ENCODE results near the gene SIRT5.

SIRT5 gene

DNA sequence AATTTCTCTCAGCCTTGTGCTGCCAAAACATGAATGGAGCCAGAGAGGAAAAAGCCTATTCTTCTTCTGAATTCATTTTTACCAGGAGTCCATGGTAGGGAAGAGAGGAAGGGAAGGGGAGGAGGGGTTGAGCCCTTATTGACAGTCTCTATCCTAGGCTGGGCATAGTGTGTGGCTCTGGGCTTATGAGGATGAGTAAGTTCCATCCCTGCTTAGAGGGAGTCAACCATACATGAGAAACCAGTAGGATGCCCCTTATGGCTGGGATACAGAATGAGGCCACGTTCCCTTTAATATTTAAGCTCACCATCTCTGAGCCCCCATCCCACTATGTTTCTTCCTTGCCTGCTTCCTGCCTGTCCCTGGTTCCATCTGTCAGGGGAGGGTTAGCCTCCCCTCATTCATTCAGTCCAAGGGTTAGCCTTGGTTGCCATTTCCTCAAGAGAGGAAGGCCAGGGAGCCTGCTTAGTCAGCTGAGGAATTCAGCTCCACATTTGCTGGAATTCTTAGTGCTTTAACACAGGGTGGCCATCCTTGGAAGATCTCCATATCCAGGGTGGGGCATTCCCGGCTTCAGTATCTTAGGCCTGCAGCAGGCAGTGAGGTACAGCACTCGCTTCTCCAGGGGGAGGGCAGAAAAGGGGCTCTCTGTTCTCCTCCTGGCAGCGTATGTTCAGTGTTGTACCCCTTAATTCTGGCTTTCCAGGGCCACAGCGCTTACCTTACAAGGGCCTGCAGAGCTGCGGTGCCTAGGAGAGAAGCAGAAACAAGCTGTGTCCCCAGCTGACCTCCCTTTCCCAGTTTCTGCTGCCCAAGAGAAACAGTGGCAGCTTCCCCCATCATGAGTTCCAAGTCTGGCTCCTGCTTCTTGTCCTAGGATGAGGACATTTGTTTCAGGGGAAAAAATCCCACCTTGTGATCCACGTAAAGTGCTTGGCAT, 12.5 kb downstream of the SIRT5 start:
- DNase-seq (ENCODE audit: low spot score in 2 of 2) (no peak), ATAC-seq (ENCODE audit: low read depth) (no peak)
- H3K27ac Mint-ChIP-seq: no peak overlapping the region
- H3K36me3 Mint-ChIP-seq: peaks cover 27% of the 10 kb centered on the region
- no peak overlapping the region for H3K4me3 Mint-ChIP-seq
- no peaks in the 10 kb centered on the region for H3K9me3 Mint-ChIP-seq
- H3K4me1 Mint-ChIP-seq: no peaks in the 10 kb centered on the region
- no peaks in the 10 kb centered on the region for H3K27me3 Mint-ChIP-seq

- no peaks in the 10 kb centered on the region for H3K4me1 Mint-ChIP-seq
- no peaks in the 10 kb centered on the region for H3K9me3 Mint-ChIP-seq
- no peaks in the 10 kb centered on the region for H3K27me3 Mint-ChIP-seq
- no peak overlapping the region for H3K27ac Mint-ChIP-seq
- ATAC-seq (ENCODE audit: low read depth): no peak
- no peak for DNase-seq (ENCODE audit: low spot score in 2 of 2)
- no peak overlapping the region for H3K4me3 Mint-ChIP-seq
- peaks cover 22% of the 10 kb centered on the region for H3K36me3 Mint-ChIP-seq
These were observed 15.4 kb downstream of the SIRT5 start for GRCh38 chr6:13589801-13590200.

- DNase-seq (ENCODE audit: low spot score in 2 of 2) (no peak), ATAC-seq (ENCODE audit: low read depth) (no peak)
- Mint-ChIP-seq H3K36me3 (peaks cover 19% of the 10 kb centered on the region), H3K27me3 (no peaks in the 10 kb centered on the region), H3K4me1 (no peaks in the 10 kb centered on the region), H3K4me3 (no peak overlapping the region), H3K27ac (no peak overlapping the region), H3K9me3 (no peaks in the 10 kb centered on the region)
These were observed 16.3 kb downstream of the SIRT5 start for GRCh38 chr6:13590574-13591153.

DNA sequence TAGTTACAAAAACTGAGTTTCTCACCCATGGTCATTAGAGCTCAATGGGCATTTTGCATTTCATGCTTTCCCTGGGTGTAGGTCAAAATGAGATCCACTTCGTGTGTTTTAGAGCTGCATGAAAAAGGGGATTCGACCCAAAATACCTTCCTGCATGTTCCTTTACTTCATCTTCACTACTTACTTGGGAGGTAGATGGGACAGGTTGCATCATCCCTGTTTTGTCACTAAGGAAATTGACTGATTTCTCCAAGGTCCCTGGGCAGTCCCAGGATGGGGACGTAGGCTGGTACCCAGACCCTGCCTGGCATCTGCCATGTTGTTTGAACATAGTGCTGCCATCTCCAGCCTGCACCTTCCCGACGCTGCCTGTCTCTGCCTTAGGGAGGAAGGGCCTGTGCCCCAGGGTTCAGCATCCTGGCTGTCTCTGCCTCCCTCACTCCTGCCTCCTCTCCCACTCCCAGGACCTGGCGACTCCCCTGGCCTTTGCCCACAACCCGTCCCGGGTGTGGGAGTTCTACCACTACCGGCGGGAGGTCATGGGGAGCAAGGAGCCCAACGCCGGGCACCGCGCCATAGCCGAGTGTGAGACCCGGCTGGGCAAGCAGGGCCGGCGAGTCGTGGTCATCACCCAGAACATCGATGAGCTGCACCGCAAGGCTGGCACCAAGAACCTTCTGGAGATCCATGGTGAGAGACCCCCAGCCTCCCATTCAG, 17.0 kb downstream of the SIRT5 start:
- Mint-ChIP-seq H3K36me3 (peaks cover 19% of the 10 kb centered on the region), H3K27me3 (no peaks in the 10 kb centered on the region), H3K9me3 (no peaks in the 10 kb centered on the region), H3K27ac (no peak overlapping the region), H3K4me1 (no peaks in the 10 kb centered on the region), H3K4me3 (no peak overlapping the region)
- DNase-seq (ENCODE audit: low spot score in 2 of 2): no peak
- ATAC-seq (ENCODE audit: low read depth): no peak

DNA sequence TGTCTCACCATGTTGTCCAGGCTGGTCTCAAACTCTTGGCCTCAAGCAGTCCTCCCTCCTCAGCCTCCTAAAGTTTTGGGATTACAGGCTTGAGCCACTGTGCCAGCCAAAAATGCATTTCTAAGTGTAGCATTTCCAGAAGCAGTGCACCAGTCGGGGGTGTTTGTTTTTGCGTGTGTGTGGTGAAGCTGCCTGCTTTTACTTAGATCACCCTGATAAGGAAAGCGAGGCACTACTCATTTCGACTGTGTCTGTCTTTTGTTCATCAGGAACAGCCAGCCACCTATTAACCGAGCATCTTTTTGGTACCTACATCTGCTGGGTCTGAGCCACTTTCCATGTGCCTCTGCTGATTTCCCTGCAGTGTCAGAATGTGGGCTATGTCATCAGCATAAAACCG, 18.7 kb downstream of the SIRT5 start:
- ATAC-seq (ENCODE audit: low read depth) (no peak), DNase-seq (ENCODE audit: low spot score in 2 of 2) (no peak)
- no peak overlapping the region for H3K4me3 Mint-ChIP-seq
- H3K4me1 Mint-ChIP-seq: no peaks in the 10 kb centered on the region
- H3K27me3 Mint-ChIP-seq: no peaks in the 10 kb centered on the region
- no peak overlapping the region for H3K27ac Mint-ChIP-seq
- H3K9me3 Mint-ChIP-seq: no peaks in the 10 kb centered on the region
- peaks cover 17% of the 10 kb centered on the region for H3K36me3 Mint-ChIP-seq

- no peaks in the 10 kb centered on the region for H3K27me3 Mint-ChIP-seq
- DNase-seq (ENCODE audit: low spot score in 2 of 2) (no peak), ATAC-seq (ENCODE audit: low read depth) (no peak)
- H3K36me3 Mint-ChIP-seq: peaks cover 19% of the 10 kb centered on the region
- no peaks in the 10 kb centered on the region for H3K9me3 Mint-ChIP-seq
- H3K4me1 Mint-ChIP-seq: no peaks in the 10 kb centered on the region
- H3K27ac Mint-ChIP-seq: no peak overlapping the region
- no peak overlapping the region for H3K4me3 Mint-ChIP-seq
These were observed 19.3 kb downstream of the SIRT5 start for GRCh38 chr6:13593720-13594119.

DNA sequence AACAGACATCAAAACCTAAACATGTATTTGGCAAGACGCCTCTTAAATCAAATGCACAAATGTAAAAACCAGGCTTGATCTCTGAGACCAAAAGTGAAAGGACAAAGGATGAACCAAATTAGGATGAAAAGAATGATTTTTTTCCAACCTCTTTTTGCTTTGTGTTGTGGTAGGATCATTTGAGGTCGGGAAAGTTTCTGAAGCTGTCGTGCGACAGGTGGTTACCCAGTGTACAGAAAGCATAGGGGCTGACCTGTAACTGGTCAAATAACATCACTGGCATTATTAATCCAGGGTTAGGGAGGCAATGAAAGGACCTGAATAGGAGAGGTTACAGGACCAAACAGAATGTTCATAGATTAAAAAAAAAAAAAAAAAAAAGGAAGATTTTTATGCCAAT, 22.7 kb downstream of the SIRT5 start:
- H3K4me3 Mint-ChIP-seq: no peak overlapping the region
- H3K36me3 Mint-ChIP-seq: peaks cover 23% of the 10 kb centered on the region
- H3K4me1 Mint-ChIP-seq: no peaks in the 10 kb centered on the region
- no peak overlapping the region for H3K27ac Mint-ChIP-seq
- H3K27me3 Mint-ChIP-seq: no peaks in the 10 kb centered on the region
- H3K9me3 Mint-ChIP-seq: no peaks in the 10 kb centered on the region
- DNase-seq (ENCODE audit: low spot score in 2 of 2) (no peak), ATAC-seq (ENCODE audit: low read depth) (no peak)

- no peaks in the 10 kb centered on the region for H3K27me3 Mint-ChIP-seq
- peaks cover 27% of the 10 kb centered on the region for H3K36me3 Mint-ChIP-seq
- no peak overlapping the region for H3K4me3 Mint-ChIP-seq
- no peaks in the 10 kb centered on the region for H3K4me1 Mint-ChIP-seq
- no peak for DNase-seq (ENCODE audit: low spot score in 2 of 2)
- H3K27ac Mint-ChIP-seq: no peak overlapping the region
- no peak for ATAC-seq (ENCODE audit: low read depth)
- H3K9me3 Mint-ChIP-seq: no peaks in the 10 kb centered on the region
These were observed 25.6 kb downstream of the SIRT5 start for GRCh38 chr6:13600036-13600435.

DNA sequence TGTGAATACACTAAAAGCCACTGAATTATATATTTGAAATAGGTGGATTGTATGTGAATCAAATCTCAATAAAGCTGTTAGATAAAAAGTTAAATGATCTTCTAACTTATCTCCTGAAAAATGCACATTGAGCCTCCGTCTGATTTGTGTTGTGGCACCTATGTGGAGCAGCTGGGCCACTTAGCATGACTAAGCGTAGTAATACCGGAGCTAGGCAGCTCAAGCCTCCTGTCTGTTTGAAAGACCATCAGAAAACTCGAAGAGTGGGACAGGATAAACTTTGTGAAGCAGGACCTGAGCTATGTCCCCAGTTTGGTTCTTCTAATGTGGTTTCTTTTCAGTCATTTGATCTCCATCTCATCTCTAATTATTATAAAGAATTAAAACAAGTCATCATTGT, 29.7 kb downstream of the SIRT5 start:
- H3K36me3 Mint-ChIP-seq: peaks cover 23% of the 10 kb centered on the region
- no peaks in the 10 kb centered on the region for H3K4me1 Mint-ChIP-seq

GRCh38 chr6:13604546-13605416, 30.4 kb downstream of the SIRT5 start:
- Mint-ChIP-seq H3K4me1 (no peaks in the 10 kb centered on the region), H3K27ac (no peak overlapping the region), H3K27me3 (no peaks in the 10 kb centered on the region), H3K9me3 (no peaks in the 10 kb centered on the region), H3K36me3 (peaks cover 23% of the 10 kb centered on the region), H3K4me3 (no peak overlapping the region)
- ATAC-seq (ENCODE audit: low read depth) (no peak), DNase-seq (ENCODE audit: low spot score in 2 of 2) (no peak)

More for the DNA sequence above, 29.7 kb downstream of the SIRT5 start:
- no peaks in the 10 kb centered on the region for H3K9me3 Mint-ChIP-seq
- no peak for DNase-seq (ENCODE audit: low spot score in 2 of 2)
- no peak overlapping the region for H3K4me3 Mint-ChIP-seq
- ATAC-seq (ENCODE audit: low read depth): no peak
- no peaks in the 10 kb centered on the region for H3K27me3 Mint-ChIP-seq
- no peak overlapping the region for H3K27ac Mint-ChIP-seq

DNA sequence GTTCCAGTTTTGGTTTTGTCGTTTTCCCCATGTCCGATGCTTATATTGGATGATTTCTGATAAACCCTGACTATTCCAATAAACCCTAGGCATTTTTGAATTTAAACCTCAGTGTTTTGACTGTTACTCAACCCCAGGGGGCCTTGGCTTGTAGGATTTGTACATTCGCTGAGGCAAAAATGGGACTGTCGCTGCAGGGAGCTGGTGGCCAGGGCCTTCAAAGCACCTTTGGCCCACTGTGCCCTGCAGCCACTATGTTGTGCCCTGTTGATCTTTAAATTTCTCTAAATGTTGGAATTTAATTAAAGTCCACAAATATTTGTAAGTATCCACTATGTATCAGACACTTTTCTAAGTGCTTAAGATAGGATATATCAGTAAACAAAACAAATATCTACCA, 31.2 kb downstream of the SIRT5 start:
- no peak overlapping the region for H3K4me3 Mint-ChIP-seq
- H3K9me3 Mint-ChIP-seq: no peaks in the 10 kb centered on the region
- no peaks in the 10 kb centered on the region for H3K27me3 Mint-ChIP-seq
- H3K4me1 Mint-ChIP-seq: no peaks in the 10 kb centered on the region
- H3K36me3 Mint-ChIP-seq: peaks cover 21% of the 10 kb centered on the region
- ATAC-seq (ENCODE audit: low read depth) (no peak), DNase-seq (ENCODE audit: low spot score in 2 of 2) (no peak)
- no peak overlapping the region for H3K27ac Mint-ChIP-seq

DNA sequence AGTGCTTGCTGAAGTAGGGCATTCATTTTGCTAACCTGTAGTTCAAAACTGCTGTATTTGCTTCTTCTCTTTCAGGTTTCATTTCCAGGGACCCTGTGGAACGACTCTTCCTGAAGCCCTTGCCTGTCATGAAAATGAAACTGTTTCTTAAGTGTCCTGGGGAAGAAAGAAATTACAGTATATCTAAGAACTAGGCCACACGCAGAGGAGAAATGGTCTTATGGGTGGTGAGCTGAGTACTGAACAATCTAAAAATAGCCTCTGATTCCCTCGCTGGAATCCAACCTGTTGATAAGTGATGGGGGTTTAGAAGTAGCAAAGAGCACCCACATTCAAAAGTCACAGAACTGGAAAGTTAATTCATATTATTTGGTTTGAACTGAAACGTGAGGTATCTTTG, 37.3 kb downstream of the SIRT5 start:
- peaks cover 3% of the 10 kb centered on the region for H3K36me3 Mint-ChIP-seq
- peak overlapping the region; percentile 74 for H3K27ac Mint-ChIP-seq
- ATAC-seq (ENCODE audit: low read depth) (no peak), DNase-seq (ENCODE audit: low spot score in 2 of 2) (no peak)
- no peaks in the 10 kb centered on the region for H3K9me3 Mint-ChIP-seq
- peaks cover 25% of the 10 kb centered on the region for H3K4me1 Mint-ChIP-seq
- H3K27me3 Mint-ChIP-seq: no peaks in the 10 kb centered on the region
- H3K4me3 Mint-ChIP-seq: no peak overlapping the region

DNA sequence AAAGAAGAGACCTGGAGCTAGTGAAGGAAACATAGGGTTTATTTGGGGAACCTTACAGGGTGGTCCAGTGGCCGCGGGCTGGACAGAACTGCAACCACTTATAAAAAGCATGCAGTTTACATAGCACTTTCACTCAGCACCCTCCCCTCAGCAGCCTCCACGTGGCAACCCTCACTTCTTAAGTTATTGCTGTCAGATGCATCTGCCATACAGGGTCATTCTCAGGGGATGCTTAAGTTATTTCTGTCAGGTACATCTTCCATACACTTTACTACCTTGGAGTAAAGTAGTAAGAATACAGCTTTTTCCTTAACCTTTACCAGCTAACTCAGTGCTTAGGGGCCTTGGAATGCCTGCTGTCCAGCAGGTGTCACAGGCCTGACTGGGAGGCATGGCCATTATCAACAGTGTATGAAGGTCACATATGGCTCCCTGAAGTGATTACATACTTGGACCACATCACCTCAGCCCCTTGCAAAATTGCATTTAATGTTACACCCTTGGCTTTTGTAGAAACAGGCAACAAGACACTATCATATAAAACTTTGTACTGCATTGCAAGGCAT, 38.7 kb downstream of the SIRT5 start:
- H3K27me3 Mint-ChIP-seq: no peaks in the 10 kb centered on the region
- H3K36me3 Mint-ChIP-seq: peaks cover 9% of the 10 kb centered on the region
- ATAC-seq (ENCODE audit: low read depth): no peak
- peaks cover 33% of the 10 kb centered on the region for H3K4me1 Mint-ChIP-seq
- no peak overlapping the region for H3K4me3 Mint-ChIP-seq
- no peaks in the 10 kb centered on the region for H3K9me3 Mint-ChIP-seq
- no peak for DNase-seq (ENCODE audit: low spot score in 2 of 2)
- no peak overlapping the region for H3K27ac Mint-ChIP-seq
